ENCODE results near the gene IGF2BP2.

The IGF2BP2 gene

GRCh38 chr3:185830018-185830797, 5.4 kb upstream of the IGF2BP2 start:
- TF ChIP-seq POLR2A (IDR thresholded peaks at IDR 0.05; ENCODE audit: low read depth, low read length) = no peak
- no peak for TF ChIP-seq POLR2AphosphoS5 (IDR thresholded peaks at IDR 0.05; ENCODE audit: low read depth, low read length)
- no peak for TF ChIP-seq TAF1 (IDR thresholded peaks at IDR 0.05; ENCODE audit: borderline replicate concordance, low read depth, low read length)
- no peak for FAIRE-seq
- no peak for DNase-seq (ENCODE audit: insufficient read length)

GRCh38 chr3:185828755-185829154, 3.9 kb upstream of the IGF2BP2 start:
- FAIRE-seq = no peak

GRCh38 chr3:185827595-185828344, 2.9 kb upstream of the IGF2BP2 start:
- no peak for TF ChIP-seq TAF1 (IDR thresholded peaks at IDR 0.05; ENCODE audit: borderline replicate concordance, low read depth, low read length)
- TF ChIP-seq POLR2AphosphoS5 (IDR thresholded peaks at IDR 0.05; ENCODE audit: low read depth, low read length) = no peak
- no peak for TF ChIP-seq POLR2A (IDR thresholded peaks at IDR 0.05; ENCODE audit: low read depth, low read length)
- DNase-seq (ENCODE audit: insufficient read length) (no peak), FAIRE-seq (no peak)

More at GRCh38 chr3:185828755-185829154, 3.9 kb upstream of the IGF2BP2 start:
- TF ChIP-seq TAF1 (IDR thresholded peaks at IDR 0.05; ENCODE audit: borderline replicate concordance, low read depth, low read length) (no peak), POLR2AphosphoS5 (IDR thresholded peaks at IDR 0.05; ENCODE audit: low read depth, low read length) (no peak), POLR2A (IDR thresholded peaks at IDR 0.05; ENCODE audit: low read depth, low read length) (no peak)
- DNase-seq (ENCODE audit: insufficient read length) = no peak

- DNase-seq (ENCODE audit: insufficient read length) (peak; percentile 45), FAIRE-seq (no peak)
- TF ChIP-seq POLR2A (IDR thresholded peaks at IDR 0.05; ENCODE audit: low read depth, low read length) = no peak
- no peak for TF ChIP-seq TAF1 (IDR thresholded peaks at IDR 0.05; ENCODE audit: borderline replicate concordance, low read depth, low read length)
- no peak for TF ChIP-seq POLR2AphosphoS5 (IDR thresholded peaks at IDR 0.05; ENCODE audit: low read depth, low read length)
Observed at GRCh38 chr3:185825639-185826481, 1.0 kb upstream of the IGF2BP2 start.

- DNase-seq (ENCODE audit: insufficient read length) (peak; percentile 20), FAIRE-seq (no peak)
- TF ChIP-seq POLR2A (IDR thresholded peaks at IDR 0.05; ENCODE audit: low read depth, low read length) = no peak
- no peak for TF ChIP-seq TAF1 (IDR thresholded peaks at IDR 0.05; ENCODE audit: borderline replicate concordance, low read depth, low read length)
- no peak for TF ChIP-seq POLR2AphosphoS5 (IDR thresholded peaks at IDR 0.05; ENCODE audit: low read depth, low read length)
Observed at GRCh38 chr3:185824051-185825005, 514 bp downstream of the IGF2BP2 start.

- DNase-seq (ENCODE audit: insufficient read length) (peak; percentile 17), FAIRE-seq (no peak)
- TF ChIP-seq POLR2AphosphoS5 (IDR thresholded peaks at IDR 0.05; ENCODE audit: low read depth, low read length) (no peak), POLR2A (IDR thresholded peaks at IDR 0.05; ENCODE audit: low read depth, low read length) (no peak), TAF1 (IDR thresholded peaks at IDR 0.05; ENCODE audit: borderline replicate concordance, low read depth, low read length) (no peak)
Observed at GRCh38 chr3:185823078-185824044, 1.5 kb downstream of the IGF2BP2 start.

GRCh38 chr3:185822221-185823000, 2.4 kb downstream of the IGF2BP2 start:
- TF ChIP-seq POLR2A (IDR thresholded peaks at IDR 0.05; ENCODE audit: low read depth, low read length) (no peak), TAF1 (IDR thresholded peaks at IDR 0.05; ENCODE audit: borderline replicate concordance, low read depth, low read length) (no peak)
- DNase-seq (ENCODE audit: insufficient read length) (no peak), FAIRE-seq (no peak)

GRCh38 chr3:185820973-185821758, 3.7 kb downstream of the IGF2BP2 start:
- TF ChIP-seq POLR2A (IDR thresholded peaks at IDR 0.05; ENCODE audit: low read depth, low read length) (no peak), POLR2AphosphoS5 (IDR thresholded peaks at IDR 0.05; ENCODE audit: low read depth, low read length) (no peak), TAF1 (IDR thresholded peaks at IDR 0.05; ENCODE audit: borderline replicate concordance, low read depth, low read length) (no peak)
- FAIRE-seq (peak; percentile 53), DNase-seq (ENCODE audit: insufficient read length) (no peak)

Measured in GM12892 (cell line).